ENCODE data around the gene PSAPL1.

PSAPL1 gene

GRCh38 chr4:7434766-7435150 is at the start of gene PSAPL1:
PSAPL1 (minus strand) TSS chr4:7434930; CDS start chr4:7434879, 51 bp downstream.
- DNase-seq: no peak

DNA sequence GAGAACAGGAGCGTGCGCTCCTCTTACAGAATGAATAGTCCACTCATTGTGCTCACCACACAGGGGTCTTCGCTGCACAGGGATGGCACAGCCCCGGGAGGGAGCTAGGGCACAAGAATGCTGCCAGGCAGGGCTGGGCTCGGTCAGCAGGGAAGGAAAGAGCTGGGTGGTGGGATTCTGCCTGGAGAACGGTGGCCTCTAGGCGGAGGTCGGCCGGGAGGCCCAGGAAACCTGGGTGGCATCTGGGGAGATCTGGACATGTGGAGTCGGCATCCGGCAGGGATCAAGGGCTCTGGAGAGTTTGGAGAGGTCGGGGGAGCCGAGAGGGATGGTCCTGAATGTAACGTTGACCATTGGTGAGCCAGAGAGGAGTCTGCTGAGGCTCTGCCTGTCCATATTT is 46.5 kb upstream of the PSAPL1 start:
- no peak for DNase-seq

DNA sequence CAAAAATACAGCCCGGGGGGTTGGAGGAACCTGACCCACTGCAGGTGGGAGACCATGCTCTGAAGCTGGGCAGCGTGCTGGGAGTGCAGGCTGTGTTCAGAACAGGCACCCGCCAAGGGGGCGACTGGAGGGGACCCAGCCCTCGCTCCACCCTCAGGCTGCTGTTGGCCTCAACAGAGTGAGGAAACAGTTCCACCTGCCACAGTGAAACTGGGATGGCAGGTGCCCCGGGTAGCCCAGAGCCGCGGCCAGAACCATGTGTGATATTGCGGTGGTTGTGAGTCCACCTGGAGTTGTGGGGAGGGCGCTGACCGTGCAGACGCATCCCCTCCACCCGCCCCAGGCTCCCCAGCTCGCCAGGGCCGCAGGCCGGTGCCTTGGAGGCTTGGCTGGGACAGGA is 45.7 kb upstream of the PSAPL1 start:
- no peak for DNase-seq

DNA sequence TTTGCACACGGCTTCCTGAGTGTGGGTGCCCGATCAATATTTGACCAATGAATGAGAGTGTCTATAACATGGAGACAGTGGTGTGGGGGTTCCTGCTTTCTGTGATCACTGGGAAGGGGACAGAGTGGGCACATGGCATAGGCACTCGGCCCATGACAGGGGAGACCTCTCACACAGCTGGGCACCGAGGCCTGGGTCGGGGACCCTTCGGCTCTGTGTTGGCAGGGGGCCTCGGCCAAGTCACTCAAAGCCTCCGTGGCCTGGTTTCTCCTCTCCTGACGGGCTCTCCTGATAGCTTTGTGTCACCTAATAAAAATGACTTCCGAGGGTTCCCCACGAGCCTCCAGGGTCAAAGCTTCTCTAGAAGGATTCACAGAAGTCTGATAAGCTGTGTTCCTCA is 43.9 kb upstream of the PSAPL1 start:
- DNase-seq: no peak

DNA sequence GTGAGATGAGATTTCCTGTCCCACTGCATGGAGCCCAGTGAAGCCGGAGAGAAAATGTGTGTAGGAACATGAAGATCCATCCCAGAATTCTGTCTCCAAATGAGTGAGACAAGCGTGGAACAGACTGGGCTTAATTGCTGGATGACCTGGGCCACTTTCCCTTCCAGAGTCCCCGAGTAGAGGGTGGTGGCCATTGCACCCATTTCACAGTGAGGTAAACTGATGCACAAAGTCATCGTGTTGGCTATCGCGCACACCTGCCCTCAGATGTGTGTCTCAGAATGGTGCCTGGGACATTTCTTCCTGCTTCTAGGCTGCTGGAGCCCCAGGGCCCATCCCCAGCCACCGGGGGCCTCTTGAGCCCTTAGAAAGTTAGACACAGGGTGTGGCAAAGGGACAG is 43.0 kb upstream of the PSAPL1 start:
- DNase-seq: no peak

DNA sequence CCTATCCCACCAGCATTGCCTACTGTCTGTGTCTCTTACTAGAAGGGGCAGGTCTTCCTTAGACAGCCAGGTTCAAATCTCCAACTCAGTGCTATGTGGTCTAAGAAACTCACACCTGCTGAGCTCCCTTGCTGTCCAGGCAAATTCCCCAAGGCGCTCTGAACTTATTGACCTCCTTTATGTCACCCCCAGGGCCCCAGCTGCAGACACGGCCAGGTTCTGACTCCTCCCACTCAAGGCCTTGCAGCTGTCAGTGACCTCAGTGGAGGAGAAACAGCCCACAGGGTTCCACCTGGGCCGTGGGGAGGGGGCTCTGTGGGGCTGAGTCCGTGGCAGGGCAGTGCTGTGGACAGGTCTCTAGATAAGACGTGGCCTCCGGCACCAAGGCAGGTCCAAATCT is 42.1 kb upstream of the PSAPL1 start:
- DNase-seq: no peak

DNA sequence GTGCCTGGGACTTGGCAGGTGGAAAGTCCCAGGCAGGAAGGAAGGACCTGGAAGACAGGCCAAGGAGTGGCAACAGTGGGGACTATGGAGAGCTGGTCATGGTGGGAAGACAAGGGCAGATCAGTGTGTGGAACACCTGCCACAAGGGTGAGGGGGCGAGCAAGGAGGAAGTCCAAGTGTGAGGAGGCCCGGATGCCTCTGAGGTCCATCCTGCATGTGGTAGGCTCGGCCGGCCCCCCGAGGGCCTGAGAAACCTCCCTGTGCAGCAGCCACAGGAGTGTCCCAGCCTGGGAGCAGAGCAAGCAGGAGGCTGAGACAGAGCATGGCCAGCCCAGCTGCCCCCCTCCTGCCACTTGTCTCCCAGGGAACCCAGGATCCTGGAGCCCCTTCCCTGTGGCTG is 40.5 kb upstream of the PSAPL1 start:
- no peak for DNase-seq

DNA sequence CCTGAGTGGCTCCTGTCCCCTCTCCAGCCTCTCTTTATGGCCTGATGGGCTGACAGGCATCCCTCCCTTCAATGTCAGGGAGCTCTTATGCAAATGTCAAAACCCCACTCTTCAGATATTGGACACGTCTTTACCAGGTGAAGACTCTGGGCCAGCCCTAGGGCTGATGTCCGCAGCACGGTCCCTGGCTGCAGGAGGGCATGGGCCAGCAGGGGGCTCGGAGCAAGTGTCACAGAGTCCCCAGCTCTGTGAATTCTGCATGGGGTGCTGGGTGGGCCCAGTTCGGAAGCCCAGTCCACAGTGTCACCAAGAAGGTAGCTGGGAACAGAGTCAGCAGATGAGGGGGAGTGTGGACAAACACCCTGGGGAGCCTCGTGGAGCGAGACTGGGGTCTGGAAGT is 39.6 kb upstream of the PSAPL1 start:
- no peak for DNase-seq

GRCh38 chr4:7473081-7473480 is 38.4 kb upstream of the PSAPL1 start:
- no peak for DNase-seq

- DNase-seq: no peak
These were observed 37.8 kb upstream of the PSAPL1 start for GRCh38 chr4:7472442-7473013.

DNA sequence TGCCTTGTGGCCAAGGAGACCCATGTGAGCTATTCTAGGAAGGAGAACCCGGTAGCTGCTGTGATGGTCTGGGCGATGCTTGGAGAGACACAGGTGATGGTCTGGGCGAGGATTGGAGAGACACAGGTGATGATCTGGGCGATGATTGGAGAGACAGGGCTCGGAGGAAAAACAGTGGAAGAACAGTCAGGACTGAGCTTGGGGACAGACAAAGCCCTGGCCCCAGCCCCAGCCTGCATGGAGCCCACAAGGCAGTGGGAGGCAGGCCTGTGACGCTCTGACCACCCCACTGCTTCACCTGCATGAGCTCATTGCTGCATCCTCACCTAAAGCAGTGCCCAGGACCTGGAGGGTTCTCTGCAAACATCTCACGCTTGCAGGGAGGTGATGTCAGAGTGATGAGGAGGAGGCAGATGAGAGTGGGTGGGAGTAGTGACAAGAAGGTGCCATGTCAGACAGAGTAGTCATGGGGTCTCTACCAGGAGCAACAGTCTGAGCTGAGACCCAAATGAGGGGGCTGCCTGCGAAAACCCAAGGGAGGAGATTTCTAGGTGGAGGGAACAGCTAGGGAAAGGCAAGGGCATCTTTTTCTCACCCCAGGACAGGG is 35.9 kb upstream of the PSAPL1 start:
- no peak for DNase-seq

DNA sequence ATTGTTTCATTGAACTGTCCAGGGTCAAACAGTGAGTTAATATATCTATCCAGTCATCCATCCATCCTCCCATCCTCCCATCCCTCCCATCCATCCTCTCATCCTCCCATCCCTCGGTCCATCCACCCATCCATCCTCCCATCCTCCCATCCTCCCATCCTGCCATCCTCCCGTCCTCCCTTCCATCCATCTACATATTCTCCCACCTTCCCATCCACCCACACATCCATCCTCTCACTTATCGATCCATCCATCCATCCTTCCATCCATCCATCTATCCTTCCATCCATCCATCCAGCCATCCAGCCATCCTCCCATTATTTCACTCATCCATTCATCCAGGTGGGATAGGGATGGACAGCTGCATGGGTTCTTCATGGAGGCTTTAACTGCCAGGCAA is 35.4 kb upstream of the PSAPL1 start:
- DNase-seq: no peak

GRCh38 chr4:7469023-7469422 is 34.3 kb upstream of the PSAPL1 start:
- no peak for DNase-seq

DNA sequence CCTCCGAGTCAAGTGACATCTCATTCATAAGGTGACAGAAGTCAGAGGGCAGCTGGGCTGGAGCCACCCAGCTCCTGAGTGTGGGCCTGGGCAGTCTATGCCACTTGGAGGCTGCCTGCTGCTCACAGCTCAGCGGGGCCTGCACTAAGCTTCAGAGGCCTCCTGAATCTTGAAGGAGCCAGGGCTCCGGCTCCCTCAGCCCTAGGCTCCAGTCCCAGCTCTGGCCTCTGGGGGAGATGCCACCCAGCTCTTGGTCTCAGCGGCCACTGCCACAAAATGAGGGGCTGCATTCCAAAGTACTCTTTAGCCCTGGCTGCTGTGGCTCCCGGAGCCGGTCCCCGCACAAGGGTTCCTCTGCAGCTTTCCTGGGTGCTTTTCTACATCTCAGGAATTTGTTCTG is 32.7 kb upstream of the PSAPL1 start:
- no peak for DNase-seq

- DNase-seq: no peak
These were observed 32.2 kb upstream of the PSAPL1 start for GRCh38 chr4:7466904-7467303.

DNA sequence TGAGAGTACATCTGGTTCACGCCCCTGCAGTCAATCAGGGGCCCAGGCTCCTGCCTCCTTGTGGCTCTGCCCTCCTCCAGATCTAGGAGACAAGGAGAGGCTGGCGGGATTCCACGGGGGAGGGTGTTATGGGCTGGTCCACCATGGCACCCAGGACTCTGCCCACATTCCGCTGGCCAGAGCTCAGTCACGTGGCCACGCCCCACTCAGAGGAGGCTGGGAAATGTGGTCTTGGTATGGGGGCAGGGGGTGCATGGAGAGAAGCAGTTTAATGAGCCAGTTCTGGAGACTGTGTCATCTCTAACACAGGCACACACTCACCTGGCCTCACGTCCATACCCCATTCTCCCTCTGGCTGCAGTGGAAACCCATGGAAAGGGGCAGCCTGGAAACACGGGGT is 31.5 kb upstream of the PSAPL1 start:
- DNase-seq: no peak

DNA sequence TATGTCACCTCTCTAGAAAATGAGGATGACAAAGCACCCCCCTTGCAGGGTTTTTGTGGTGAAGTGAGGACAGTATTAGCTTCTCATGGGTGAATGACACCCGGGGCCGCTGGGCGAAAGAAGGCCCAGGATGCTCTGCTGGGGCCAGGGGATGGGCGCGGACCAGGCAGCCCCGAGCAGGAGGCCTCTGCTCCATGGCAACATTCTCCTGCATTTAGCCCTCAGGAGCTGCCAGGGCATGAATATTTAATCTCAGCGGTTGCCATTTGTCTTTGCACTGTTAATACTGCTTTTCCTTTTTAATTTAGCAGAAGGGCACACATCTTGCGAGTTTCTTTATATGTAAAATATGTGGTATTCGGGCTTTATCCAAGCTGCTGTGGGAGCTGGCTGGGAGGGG is 30.3 kb upstream of the PSAPL1 start:
- no peak for DNase-seq

DNA sequence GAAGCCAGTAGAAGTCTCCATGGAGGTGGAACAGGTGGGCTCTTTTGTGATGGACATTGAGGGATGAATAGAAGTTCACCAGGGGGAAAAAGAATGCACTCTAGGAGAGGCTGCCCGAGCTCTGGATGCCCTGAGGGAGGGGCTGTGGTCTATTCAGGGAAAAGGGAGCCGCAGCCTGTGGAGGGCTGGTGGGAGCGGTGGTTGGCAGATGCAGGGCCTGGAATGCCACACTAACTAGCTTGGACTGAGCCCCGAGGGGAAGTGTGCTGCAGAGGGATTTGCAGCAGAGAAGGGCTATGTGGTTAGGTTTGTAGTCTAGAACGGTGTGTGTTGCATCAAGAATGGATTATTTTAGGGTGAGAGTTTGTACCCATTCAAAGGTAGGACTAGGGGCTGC is 29.5 kb upstream of the PSAPL1 start:
- DNase-seq: no peak

GRCh38 chr4:7463566-7464258 is 29.0 kb upstream of the PSAPL1 start:
- DNase-seq: no peak

GRCh38 chr4:7462509-7462971 is 27.8 kb upstream of the PSAPL1 start:
- DNase-seq: no peak

DNA sequence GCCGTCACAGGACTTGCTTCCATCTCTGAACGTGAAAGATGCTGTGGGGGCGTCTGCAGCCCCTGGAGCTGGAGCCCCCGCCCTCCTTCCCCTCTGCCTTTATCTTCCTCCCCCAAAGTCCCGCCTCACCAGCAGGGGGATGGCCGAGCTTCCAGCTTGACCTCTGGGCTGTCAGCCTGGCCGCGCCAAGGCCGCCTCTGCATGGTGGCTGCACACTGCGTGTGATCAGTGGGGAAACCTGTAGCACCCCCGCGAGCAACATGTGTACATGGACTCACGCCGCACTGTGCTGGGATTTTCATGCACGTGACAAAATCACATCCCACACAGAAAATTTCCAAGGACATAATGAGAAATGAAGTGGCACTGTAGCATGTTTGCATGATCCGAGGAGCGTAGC is 26.5 kb upstream of the PSAPL1 start:
- no peak for DNase-seq

GRCh38 chr4:7460566-7460965 is 25.8 kb upstream of the PSAPL1 start:
- DNase-seq: no peak

DNA sequence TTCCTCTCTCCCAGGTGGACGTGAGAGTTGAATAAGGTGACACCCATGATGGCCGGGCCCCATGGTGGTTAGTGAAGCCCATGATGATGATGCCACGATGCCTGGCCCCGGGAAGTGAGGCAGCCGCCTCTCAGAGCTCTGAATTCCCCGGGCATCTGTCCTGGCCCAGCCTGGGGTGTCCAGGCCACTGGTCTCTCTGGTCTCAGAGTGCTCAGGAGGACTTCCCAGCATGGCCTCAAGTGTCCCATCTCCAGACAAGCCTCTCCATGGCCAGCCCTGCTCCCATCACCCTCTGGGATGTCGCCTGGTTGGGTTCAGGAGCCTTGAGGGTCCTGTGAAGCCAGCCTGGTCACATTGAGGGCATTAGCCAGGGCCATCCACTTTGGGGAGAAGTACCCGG is 24.7 kb upstream of the PSAPL1 start:
- DNase-seq: no peak

GRCh38 chr4:7458477-7458876 is 23.7 kb upstream of the PSAPL1 start:
- DNase-seq: no peak

GRCh38 chr4:7458066-7458425 is 23.3 kb upstream of the PSAPL1 start:
- no peak for DNase-seq

Data from NCI-H187 treated with DMSO at 0.1 percent for 48 hours (cell line).